IMR-90 (cell line): ENCODE measurements around the gene MPG. TPM values are rescaled to one million over a fixed set of nuclear protein-coding genes. Genes with fewer than 3 reads are reported as not detected.

Experiments used
- ATAC-seq: fragments of 200-7000 bp; cut with Tn5 transposase; 2 replicates; pipeline ENCODE4 v1.9.1; 2020; ENCODE audit warnings: low read depth, mild to moderate bottlenecking, moderate library complexity
- BruUV-seq: library from RNA; stranded (reverse); fragments of 400-500 nt; replicated peaks from 2 replicates; lab custom pipeline; 2021; lab: Mats Ljungman, UMichigan
- CTCF ChIA-PET: fragments of 300-600 bp; formaldehyde crosslinking; extraction: SDS; loops from one replicate; lab custom pipeline; 2021; ENCODE audit warnings: antibody characterized with exemption; lab: Yijun Ruan, JAX
- POLR2A ChIA-PET: fragments of 300-600 bp; sonication (Branson Sonifier 250); formaldehyde crosslinking; loops from one replicate; lab custom pipeline; 2022; ENCODE audit warnings: antibody characterized with exemption; ENCODE audit not compliant: unreplicated experiment; lab: Charles Lee
- DNase-seq: peaks from one replicate; pipeline ENCODE4 v3.0.0; 2013
- H2AFZ ChIP-seq: replicated peaks from 2 replicates; pipeline ENCODE3; 2013; ENCODE audit warnings: low read length, mild to moderate bottlenecking; ENCODE audit not compliant: poor library complexity
- H2AK5ac ChIP-seq: 2 replicates; pipeline ENCODE4 v1.6.1; 2013; ENCODE audit warnings: low read depth, low read length, inconsistent platforms
- H2AK9ac ChIP-seq: replicated peaks from 2 replicates; pipeline ENCODE3; 2013; ENCODE audit warnings: mild to moderate bottlenecking, low read depth, low read length, moderate library complexity; ENCODE audit not compliant: poor library complexity
- H2BK120ac ChIP-seq: 2 replicates; pipeline ENCODE4 v1.6.1; 2013; ENCODE audit warnings: low read depth, low read length, inconsistent platforms
- H2BK15ac ChIP-seq: 3 replicates; pipeline ENCODE4 v1.6.1; 2013; ENCODE audit warnings: low read depth, low read length, inconsistent platforms
- H2BK20ac ChIP-seq: 2 replicates; pipeline ENCODE4 v1.6.1; 2013; ENCODE audit warnings: low read depth, mild to moderate bottlenecking, inconsistent platforms, low read length, moderate library complexity
- H2BK5ac ChIP-seq: 2 replicates; pipeline ENCODE4 v1.6.1; 2013; ENCODE audit warnings: mild to moderate bottlenecking, low read depth, low read length, inconsistent platforms; ENCODE audit not compliant: poor library complexity, severe bottlenecking
- H3K14ac ChIP-seq: replicated peaks from 2 replicates; pipeline ENCODE4 v1.6.1; 2013; ENCODE audit warnings: low read depth, low read length, inconsistent platforms
- H3K18ac ChIP-seq: 2 replicates; pipeline ENCODE4 v1.6.1; 2013; ENCODE audit warnings: low read depth, low read length, control low read depth
- H3K23ac ChIP-seq: 2 replicates; pipeline ENCODE4 v1.6.1; 2013; ENCODE audit warnings: low read depth, low read length, inconsistent platforms
- H3K27ac ChIP-seq: 2 replicates; pipeline ENCODE4 v1.5.1; 2013; ENCODE audit warnings: mild to moderate bottlenecking, control low read depth, low read length; ENCODE audit not compliant: insufficient read depth
- H3K27me3 ChIP-seq: 2 replicates; pipeline ENCODE4 v1.6.1; 2013; ENCODE audit warnings: low read length; ENCODE audit not compliant: control insufficient read depth, insufficient read depth
- H3K36me3 ChIP-seq: 2 replicates; pipeline ENCODE4 v1.6.1; 2013; ENCODE audit warnings: low read length, mixed read lengths; ENCODE audit not compliant: control insufficient read depth, insufficient read depth
- H3K4ac ChIP-seq: 2 replicates; pipeline ENCODE4 v1.6.1; 2013; ENCODE audit warnings: low read depth, low read length, inconsistent platforms
- H3K4me1 ChIP-seq: 2 replicates; pipeline ENCODE4 v1.6.1; 2013; ENCODE audit warnings: low read length, mixed read lengths; ENCODE audit not compliant: control insufficient read depth, insufficient read depth
- H3K4me2 ChIP-seq: 2 replicates; pipeline ENCODE4 v1.6.1; 2013; ENCODE audit warnings: low read depth, mild to moderate bottlenecking, control low read depth, low read length, moderate library complexity
- H3K4me3 ChIP-seq: 2 replicates; pipeline ENCODE4 v1.5.1; 2013; ENCODE audit warnings: low read depth, mild to moderate bottlenecking, control low read depth, low read length, moderate library complexity; ENCODE audit not compliant: insufficient read depth
- H3K56ac ChIP-seq: 2 replicates; pipeline ENCODE4 v1.6.1; 2013; ENCODE audit warnings: low read length, inconsistent platforms; ENCODE audit not compliant: insufficient read depth; ENCODE audit errors: extremely low read depth
- H3K79me1 ChIP-seq, 2 experiments: 2 replicates each; pipeline ENCODE4 v1.6.1; 2013; ENCODE audit warnings: low read length in 2 of 2, inconsistent platforms in 1 of 2, low read depth in 1 of 2
- H3K9ac ChIP-seq: 2 replicates; pipeline ENCODE4 v1.6.1; 2013; ENCODE audit warnings: low read depth, low read length, control low read depth
- H3K9me1 ChIP-seq: 2 replicates; pipeline ENCODE4 v1.6.1; 2013; ENCODE audit warnings: low read length, inconsistent platforms; ENCODE audit not compliant: insufficient read depth
- H3K9me3 ChIP-seq: 2 replicates; pipeline ENCODE4 v1.6.1; 2013; ENCODE audit warnings: low read length; ENCODE audit not compliant: control insufficient read depth, insufficient read depth
- H4K20me1 ChIP-seq: 2 replicates; pipeline ENCODE4 v1.6.1; 2013; ENCODE audit warnings: low read length, inconsistent platforms; ENCODE audit not compliant: insufficient read depth
- H4K5ac ChIP-seq: 2 replicates; pipeline ENCODE4 v1.6.1; 2013; ENCODE audit warnings: mild to moderate bottlenecking, low read depth, low read length, control low read depth
- H4K8ac ChIP-seq, 2 experiments: 2 replicates each; pipeline ENCODE4 v1.6.1; 2013; ENCODE audit warnings: low read depth in 2 of 2, low read length in 2 of 2, control low read depth in 1 of 2, inconsistent platforms in 1 of 2
- H4K91ac ChIP-seq: 2 replicates; pipeline ENCODE4 v1.6.1; 2013; ENCODE audit warnings: low read depth, low read length, inconsistent platforms; ENCODE audit not compliant: insufficient read depth
- BHLHE40 ChIP-seq: fragments of 150-350 bp; IDR thresholded peaks from 2 replicates; pipeline ENCODE4 v1.6.1; 2016; ENCODE audit warnings: mild to moderate bottlenecking, low read depth, low read length
- CEBPB ChIP-seq: IDR thresholded peaks from 2 replicates; pipeline ENCODE4 v1.6.1; 2012; ENCODE audit warnings: low read depth, low read length, improper control_type of control experiment
- POLR2A ChIP-seq: IDR thresholded peaks from 2 replicates; pipeline ENCODE4 v1.6.1; 2012; ENCODE audit warnings: mild to moderate bottlenecking, low read depth, low read length
- SMC3 ChIP-seq: fragments of 150-350 bp; IDR thresholded peaks from 2 replicates; pipeline ENCODE4 v1.6.1; 2016; ENCODE audit warnings: low read depth, mild to moderate bottlenecking, antibody characterized with exemption, low read length, moderate library complexity
- USF2 ChIP-seq: fragments of 150-350 bp; IDR thresholded peaks from 2 replicates; pipeline ENCODE4 v1.6.1; 2017; ENCODE audit warnings: mild to moderate bottlenecking, antibody characterized with exemption, low read length, low read depth
- WGBS, 2 experiments: methylation state at CpG; one replicate each; pipeline versions ENCODE4 v1.1.5 to v1.1.7; 2013; ENCODE audit warnings: missing lambda C conversion rate in 2 of 2; ENCODE audit not compliant: insufficient read length in 1 of 2; ENCODE audit errors: extremely low coverage in 2 of 2; 5-methylcytosine and 5-hydroxymethylcytosine counted together
- dilution Hi-C: fragments of 300-500 bp; cut with HindIII; formaldehyde crosslinking; loops from one replicate; pipeline ENCODE4 v1.14.3; 2018; ENCODE audit warnings: low sequenced_read_pairs; ENCODE audit not compliant: unreplicated experiment
- in situ Hi-C: fragments of 300-500 bp; cut with MboI; formaldehyde crosslinking; loops from 3 replicates; pipeline ENCODE4 v1.14.3; 2019; ENCODE audit warnings: low sequenced_read_pairs, inconsistent platforms, mixed read lengths
- intact Hi-C: fragments of 100-400 bp; cut with micrococcal nuclease; formaldehyde crosslinking; loops from 2 replicates; pipeline ENCODE4 v1.10.0; 2022
- polyA plus RNA-seq, 3 experiments: library from polyadenylated mRNA; depleted of rRNA; stranded (reverse); fragments of >200 nt; gene quantifications; 2 replicates each; pipeline ENCODE4 v1.2.3, GENCODE V29; 2012; ENCODE audit warnings: low replicate concordance in 1 of 3
- total RNA-seq: library from RNA; depleted of rRNA; stranded (reverse); fragments of >200 nt; gene quantifications from 2 replicates; pipeline ENCODE4 v1.2.3, GENCODE V29; 2012

MPG gene
- total and polyA plus RNA-seq, 2 of the 4 experiments (the other 2 are of a cell fraction): 66.7 to 135 TPM

GRCh38 chr16:117379-118365 lies 39.6 kb downstream of the MPG start (continued):
- TF ChIP-seq POLR2A (no peak), CEBPB (no peak), BHLHE40 (no peak)

GRCh38 chr16:118857-119256 lies 40.8 kb downstream of the MPG start:
- no TSS peak for BruUV-seq
- Histone ChIP-seq H2AFZ (no peak overlapping the region), H3K18ac (no peak overlapping the region), H3K14ac (no peak overlapping the region), H3K4ac (no peak overlapping the region), H3K9me3 (no peaks in the 10 kb centered on the region), H3K27ac (no peak overlapping the region), H4K5ac (no peak overlapping the region), H2BK20ac (no peak overlapping the region), H3K36me3 (peaks cover 20% of the 10 kb centered on the region), H2BK120ac (no peak overlapping the region), H3K9ac (no peak overlapping the region), H2AK5ac (no peak overlapping the region), H3K56ac (no peak overlapping the region), H4K20me1 (peaks cover 13% of the 10 kb centered on the region), H3K23ac (no peak overlapping the region), H3K79me1 (peaks cover 10 to 39% of the 10 kb centered on the region in 2 experiments; a peak in 3 of 4 replicates), H2BK15ac (no peak overlapping the region), H4K91ac (no peak overlapping the region), H3K27me3 (no peaks in the 10 kb centered on the region), H4K8ac (no peak overlapping the region), H2BK5ac (no peak overlapping the region), H2AK9ac (no peak overlapping the region), H3K4me2 (no peak overlapping the region), H3K9me1 (peaks cover 10% of the 10 kb centered on the region), H3K4me3 (no peak overlapping the region), H3K4me1 (peaks cover 7% of the 10 kb centered on the region)
- intact Hi-C loops: no loop called here
- no CpG with 5 or more reads among the region's 2 CpGs for WGBS, 2 experiments
- CTCF ChIA-PET: interaction anchor here (0.8 to 1.7 kb wide), 3 partner anchors 12 to 62 kb away, joined by 3 to 5 read pairs (median 4); partner anchors contain the start of gene HBQ1
- DNase-seq (no peak), ATAC-seq (no peak)
- in situ Hi-C loops: no loop called here
- POLR2A ChIA-PET: no interaction called here
- TF ChIP-seq USF2: no peak
- no peak for TF ChIP-seq SMC3
- TF ChIP-seq POLR2A: no peak
- dilution Hi-C loops: no loop called here
